ENCODE results near the gene UBAC2.
A peak's percentile ranks its signal among the peaks of the same experiment; 100 is the strongest.

Gene UBAC2

GRCh38 chr13:99339736-99340397 lies 139.2 kb downstream of the UBAC2 start:
- intact Hi-C loops (cut with DNase I): no loop called here
- DNase-seq: no peak

- intact Hi-C loops (cut with DNase I): no loop called here
- DNase-seq: no peak
Observed at GRCh38 chr13:99340638-99341037, 140.0 kb downstream of the UBAC2 start.

- intact Hi-C loops (cut with DNase I): no loop called here
- DNase-seq: no peak
Observed at GRCh38 chr13:99341969-99342722, 141.5 kb downstream of the UBAC2 start.

DNA sequence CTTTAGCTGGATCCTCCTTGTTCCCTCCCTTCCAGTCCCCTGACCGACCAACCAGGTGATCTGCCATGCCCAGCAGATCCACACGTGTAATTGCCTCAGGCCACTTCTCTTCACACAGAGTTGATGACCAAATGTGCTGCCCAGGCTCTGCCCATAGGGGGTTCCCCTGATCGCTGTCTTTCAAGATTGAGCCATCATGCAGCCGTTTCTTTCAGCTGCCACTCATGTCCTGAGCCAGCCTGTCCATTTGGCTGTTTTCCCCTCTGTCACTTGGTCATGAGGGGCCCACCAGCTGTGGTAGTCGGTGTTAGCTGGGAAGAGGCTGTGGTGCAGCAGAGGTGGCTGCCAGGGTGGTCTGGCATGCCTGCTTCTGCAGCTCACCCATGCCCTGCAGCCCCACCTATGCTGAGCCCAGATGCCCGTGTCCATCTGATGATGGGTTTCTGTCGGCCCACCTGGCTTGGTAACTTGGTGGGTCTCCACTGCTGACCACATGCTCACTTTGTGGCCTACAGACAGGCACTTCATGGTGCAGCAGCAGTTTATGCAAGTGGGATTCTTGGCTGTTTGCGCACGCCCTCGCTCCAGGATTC lies 142.2 kb downstream of the UBAC2 start:
- intact Hi-C loops (cut with DNase I): no loop called here
- DNase-seq: peak in 1 of 42 donors; percentile 33

DNA sequence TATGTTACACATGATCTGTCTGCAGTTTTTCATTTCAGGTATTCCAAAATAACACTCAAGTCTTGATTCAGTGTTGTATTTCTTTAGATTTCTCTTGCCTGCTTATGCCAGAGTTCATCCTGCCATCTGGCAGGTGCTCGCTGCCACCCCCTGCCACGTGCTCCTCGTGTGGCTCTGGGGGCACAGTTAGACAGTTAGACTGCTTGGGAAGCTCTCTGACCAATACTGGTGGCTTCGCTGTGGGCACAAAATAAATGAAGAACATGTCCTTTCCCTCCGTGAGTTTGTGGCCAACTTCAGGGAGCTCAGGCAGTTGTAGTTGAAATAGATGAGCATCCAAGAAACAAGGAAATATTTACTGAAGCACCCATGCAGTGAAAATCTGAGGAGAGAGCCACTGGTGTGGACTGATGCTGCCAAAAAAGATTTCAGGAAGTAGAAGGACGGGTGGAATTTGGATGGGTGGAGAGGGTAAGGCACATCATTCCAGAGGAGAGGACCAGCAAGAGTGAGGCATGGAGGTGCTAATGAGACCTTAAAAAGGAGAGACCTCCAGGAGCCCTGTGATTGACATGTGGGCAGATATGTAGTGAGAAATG lies 144.1 kb downstream of the UBAC2 start:
- intact Hi-C loops (cut with DNase I): no loop called here
- DNase-seq: no peak

DNA sequence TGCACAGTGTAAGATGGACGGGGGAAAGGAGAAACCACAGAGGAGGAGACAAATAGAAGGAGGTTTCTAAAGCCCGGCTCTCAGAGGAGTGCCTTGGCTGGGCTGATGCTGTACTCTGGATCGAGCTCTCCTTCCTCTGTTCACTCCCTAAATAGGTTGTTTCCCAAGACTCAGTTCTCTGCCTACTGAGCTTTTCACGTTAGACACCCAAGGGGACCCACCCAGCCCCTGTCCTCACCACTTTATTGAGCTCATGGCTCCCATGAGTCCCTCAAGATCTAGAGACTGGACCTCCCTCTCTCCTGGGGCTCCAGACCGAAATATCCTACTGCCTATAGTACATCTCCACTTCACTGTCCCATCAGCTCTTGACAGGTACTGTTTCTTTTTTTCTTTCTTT lies 144.7 kb downstream of the UBAC2 start:
- no peak for DNase-seq
- intact Hi-C loops (cut with DNase I): no loop called here

GRCh38 chr13:99346335-99347042 lies 145.8 kb downstream of the UBAC2 start:
- DNase-seq: no peak
- intact Hi-C loops (cut with DNase I): no loop called here

GRCh38 chr13:99347335-99347878 lies 146.8 kb downstream of the UBAC2 start:
- intact Hi-C loops (cut with DNase I): no loop called here
- DNase-seq: no peak

GRCh38 chr13:99347911-99348451 lies 147.3 kb downstream of the UBAC2 start:
- intact Hi-C loops (cut with DNase I): no loop called here
- peak in 1 of 42 donors; percentile 20 for DNase-seq

DNA sequence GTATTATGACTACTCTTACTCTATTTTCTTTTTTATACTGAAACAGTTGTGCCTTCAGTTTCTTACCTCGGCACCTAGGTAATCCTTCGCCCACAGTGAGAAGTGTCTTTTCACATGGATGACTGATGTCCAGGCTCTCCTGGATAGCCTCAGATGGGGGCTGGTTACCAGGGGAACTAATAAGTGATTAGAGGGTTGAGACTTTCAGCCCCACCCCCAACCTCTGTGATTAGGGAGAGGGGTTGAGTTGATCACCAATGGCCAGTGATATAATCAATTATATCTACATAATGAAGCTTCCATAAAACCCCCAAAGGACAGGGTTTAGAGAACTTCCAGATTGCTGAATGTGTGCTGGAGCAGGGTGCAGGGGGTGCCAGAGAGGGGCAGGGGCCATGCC lies 149.5 kb downstream of the UBAC2 start:
- intact Hi-C loops (cut with DNase I): no loop called here
- DNase-seq: no peak

DNA sequence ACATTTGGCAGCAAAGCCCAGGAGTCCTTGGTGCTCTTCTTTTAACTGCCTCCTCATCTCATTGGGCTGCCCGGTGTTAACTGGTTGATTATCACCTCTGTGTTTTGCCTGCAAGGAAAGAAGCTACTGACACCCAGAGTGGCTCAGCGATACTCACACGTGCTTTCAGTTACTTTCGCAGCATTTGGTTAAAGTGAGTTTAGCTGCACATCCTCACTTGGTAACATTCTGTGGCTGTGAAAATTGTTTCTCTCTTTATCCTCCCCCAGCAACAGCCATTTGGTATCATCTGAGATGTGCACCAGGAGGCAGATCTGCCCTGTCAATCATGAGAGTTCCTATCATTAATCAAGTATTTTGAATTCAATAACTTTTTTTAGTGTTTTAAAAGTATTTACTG lies 151.1 kb downstream of the UBAC2 start:
- DNase-seq: no peak
- intact Hi-C loops (cut with DNase I): no loop called here

DNA sequence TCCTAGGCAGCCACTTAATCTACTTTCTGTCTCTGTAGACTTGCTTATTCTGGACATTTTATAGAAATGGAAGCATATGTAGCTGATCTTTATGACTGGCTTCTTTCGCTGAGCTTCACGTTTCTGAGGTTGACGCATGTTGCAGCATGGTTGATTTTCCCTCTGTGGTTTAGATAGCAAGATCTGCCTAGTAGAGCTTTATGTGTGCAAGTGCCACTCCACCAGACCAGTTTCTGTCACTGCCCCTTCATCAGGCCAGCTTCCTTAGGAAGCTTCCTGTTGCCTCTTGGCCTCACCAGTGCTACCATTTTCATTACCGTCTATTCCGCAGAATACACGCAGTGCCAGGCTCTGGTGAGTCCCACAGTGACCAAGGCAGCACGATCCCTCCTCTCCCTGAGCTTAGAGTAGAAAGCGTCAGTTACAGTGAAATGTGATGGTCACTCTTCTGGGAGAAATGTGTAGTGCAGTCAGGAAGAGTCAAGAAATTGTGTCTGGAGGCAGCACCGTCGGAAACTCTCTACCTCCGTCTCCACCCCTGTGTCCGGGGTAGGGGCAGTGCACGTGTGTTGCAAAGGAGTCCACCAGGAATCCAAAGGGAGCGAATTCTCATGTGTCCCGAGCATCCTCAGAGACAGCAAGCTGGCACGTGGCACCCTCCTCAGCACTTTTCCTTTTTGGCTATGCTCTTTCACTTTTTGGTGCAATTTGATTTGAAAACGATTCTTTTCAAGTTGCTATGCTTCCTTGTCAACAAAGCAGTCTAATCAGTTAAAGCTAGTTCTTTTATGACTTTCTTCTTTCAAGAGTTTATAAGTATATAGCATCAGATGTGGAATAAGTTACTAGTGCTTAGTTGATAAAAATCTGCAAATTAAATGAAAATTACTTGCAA lies 151.9 kb downstream of the UBAC2 start:
- DNase-seq: no peak
- intact Hi-C loops (cut with DNase I): no loop called here

DNA sequence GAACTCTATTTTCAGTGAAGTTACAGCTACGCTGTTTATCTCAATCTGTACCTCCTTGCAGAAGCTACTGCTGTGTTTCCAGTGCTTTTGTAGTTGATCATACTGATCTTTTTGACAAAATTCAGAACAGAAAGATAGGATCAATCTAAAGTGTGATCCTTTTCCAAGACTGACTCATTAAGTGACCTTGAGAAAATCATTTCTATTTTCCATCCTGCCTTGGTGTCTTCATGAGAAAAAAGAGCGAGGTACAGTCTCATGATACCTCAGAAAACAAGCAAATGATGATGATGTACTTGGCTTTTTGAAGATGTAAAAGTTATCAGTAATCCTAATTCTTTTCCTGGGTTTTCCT lies 152.6 kb downstream of the UBAC2 start:
- DNase-seq: no peak
- intact Hi-C loops (cut with DNase I): no loop called here

DNA sequence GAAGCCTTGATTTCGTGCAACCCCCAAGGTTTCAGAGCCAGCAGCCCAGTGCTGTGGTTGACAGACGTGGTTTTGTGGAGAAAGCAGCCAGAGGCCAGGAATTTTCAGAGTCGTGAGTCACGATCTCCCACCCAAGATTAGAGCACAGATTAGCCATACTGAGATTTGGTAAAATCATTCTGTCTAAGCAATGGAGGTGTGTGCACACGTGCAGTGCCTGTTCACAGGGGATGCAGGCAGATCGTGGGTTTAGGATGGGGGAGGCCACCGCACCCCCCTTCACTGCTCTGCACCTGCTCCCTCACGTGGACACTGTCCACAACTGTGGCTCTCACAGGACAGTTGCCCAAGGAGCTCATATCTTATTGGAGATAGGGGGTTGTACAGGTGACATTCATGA lies 153.2 kb downstream of the UBAC2 start:
- no peak for DNase-seq
- intact Hi-C loops (cut with DNase I): no loop called here

GRCh38 chr13:99354371-99354951 lies 153.8 kb downstream of the UBAC2 start:
- intact Hi-C loops (cut with DNase I): no loop called here
- no peak for DNase-seq

DNA sequence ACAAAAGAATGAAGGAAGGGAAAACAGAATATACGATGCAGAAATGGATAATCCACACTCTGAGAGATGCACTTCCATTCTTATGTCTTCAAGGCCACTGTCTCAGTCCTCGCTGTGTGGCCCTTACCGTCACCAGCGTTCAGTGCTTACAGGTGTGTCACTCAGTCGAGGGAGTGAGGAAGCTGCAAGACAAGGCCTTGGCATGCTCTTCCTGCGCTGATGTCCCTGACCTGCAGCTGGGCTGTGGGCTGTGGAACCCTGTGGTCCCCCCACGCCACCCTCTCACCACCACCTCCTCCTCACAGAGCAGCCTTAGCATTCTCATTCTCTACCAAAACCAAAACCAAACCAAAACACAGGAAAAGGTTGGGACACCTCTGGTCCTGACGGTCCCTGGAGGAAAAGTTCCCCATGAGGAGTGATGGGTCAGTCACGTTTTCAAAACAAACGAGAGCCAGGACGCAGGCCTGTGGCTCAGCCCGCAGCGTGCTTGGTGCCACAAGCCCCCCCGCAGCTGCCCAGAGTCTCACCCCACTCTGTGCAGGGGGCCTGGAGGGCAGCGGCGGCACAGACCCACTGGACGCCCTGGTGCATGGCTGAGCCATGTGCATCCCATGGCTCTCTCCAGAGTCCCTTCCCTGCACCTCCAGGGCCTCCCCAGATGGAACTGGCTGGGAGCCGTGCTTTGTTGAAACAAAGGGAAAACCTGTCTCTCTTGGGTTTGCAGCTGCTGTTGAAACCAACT lies 154.8 kb downstream of the UBAC2 start:
- intact Hi-C loops (cut with DNase I): no loop called here
- no peak for DNase-seq

GRCh38 chr13:99356012-99356261 lies 155.3 kb downstream of the UBAC2 start:
- intact Hi-C loops (cut with DNase I): no loop called here
- no peak for DNase-seq
